ENCODE measurements around the gene TMEM161B.
"Not testable (repeated sequence)": the region's sequence is repeated elsewhere in the genome, so short reads cannot be mapped to it uniquely, and the experiment has no call there.

The TMEM161B gene

DNA sequence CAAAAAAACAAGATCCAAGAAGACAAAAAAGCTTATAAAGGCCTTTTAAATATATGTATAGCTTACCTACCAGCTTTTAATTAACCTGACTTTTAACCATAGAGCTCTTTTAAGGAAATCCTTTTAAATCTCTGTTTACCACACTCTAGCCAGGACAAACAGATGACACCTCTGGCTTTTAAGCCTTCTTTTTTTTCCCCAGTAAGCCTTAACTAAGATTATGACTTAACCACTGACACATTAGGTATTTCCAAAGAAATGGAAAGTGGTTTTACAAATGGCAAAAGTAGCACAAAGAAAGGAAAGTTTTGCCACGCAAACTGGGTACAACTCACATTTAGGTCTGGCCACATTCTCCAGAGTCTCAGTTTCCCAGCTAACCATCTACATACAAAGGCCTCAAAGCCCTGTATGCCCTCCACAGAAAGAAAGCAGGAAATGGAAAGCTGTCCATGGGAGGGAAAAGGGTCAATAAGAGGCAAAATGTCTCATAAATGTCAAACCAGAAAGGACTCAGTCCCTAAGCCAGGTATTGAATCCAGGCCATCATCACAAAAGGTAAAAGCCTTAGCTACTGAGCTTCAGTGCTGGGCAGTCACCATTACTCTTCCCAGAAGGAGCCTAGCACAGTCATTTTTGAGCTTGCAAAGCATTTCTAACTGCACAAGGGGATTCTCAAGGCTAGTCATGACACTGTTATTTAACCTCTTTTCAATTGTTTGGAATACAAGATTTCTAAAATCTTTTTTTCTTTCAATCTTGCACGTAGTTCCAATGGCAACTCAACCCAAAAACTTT lies 19.7 kb downstream of the TMEM161B start:
- no peak for DNase-seq (ENCODE audit: low spot score)

DNA sequence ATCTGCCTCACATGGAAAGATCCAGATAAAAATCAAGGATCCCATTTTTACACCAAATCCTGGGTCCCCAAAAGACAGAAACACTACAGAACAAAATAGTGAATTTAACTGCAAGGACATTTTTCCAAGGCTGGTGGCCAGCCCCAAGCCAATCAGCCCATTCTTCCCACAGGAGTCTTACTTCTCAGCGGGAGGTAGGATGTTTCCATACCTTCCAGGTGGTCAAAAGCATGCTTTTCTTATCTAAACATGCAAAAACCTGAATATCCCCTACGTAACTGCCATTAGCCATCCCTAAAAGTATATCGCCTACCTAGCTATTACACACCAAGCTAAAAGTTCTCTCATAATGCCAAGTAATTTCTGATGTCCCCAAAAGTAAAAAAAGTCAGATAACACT lies 20.6 kb downstream of the TMEM161B start:
- DNase-seq (ENCODE audit: low spot score) = no peak

DNA sequence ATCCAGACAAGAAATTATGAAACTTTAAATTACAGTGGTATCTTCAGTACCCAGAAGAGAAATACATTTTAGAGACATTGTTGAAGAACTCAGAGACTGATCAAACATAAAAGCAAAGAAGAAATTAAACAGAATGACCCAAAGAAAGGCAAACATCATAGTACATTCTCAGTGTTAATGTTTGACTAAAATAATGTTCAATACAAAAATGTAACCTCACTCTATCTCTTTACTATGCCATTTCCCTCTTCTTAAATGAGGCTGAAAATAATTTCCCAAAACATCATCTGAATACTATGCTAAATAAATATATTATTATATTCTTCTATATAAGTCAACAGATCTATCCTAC lies 22.8 kb downstream of the TMEM161B start:
- no peak for DNase-seq (ENCODE audit: low spot score)

DNA sequence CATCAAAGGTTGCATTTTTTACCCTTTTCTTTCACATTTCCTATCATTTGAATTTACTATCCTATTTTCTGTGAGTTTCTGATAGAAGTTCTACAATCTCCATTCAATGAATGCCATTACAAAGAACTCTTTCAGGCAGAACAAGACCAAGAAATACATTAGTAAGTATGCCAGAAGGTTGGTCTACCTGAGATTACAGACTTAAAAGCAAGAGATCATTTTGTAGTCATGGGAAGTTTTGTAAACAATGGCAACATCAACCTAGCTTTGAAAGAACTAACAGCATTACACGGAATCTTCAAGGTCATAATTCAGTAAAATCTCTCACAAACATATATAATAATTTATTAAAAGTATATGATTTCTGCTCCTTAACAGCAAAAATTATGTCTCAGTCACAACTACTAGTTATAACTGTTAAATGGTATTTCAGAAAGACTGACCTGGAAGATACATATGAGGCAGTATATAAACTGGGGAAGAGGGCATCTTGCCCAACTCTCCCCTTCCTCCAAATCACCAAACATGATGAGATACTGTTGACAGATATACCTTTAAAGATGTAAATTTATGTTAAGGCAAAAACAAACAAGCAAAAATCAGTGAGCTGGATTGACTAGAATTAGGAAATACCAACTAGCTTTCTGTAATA lies 23.3 kb downstream of the TMEM161B start:
- DNase-seq (ENCODE audit: low spot score) = no peak

DNA sequence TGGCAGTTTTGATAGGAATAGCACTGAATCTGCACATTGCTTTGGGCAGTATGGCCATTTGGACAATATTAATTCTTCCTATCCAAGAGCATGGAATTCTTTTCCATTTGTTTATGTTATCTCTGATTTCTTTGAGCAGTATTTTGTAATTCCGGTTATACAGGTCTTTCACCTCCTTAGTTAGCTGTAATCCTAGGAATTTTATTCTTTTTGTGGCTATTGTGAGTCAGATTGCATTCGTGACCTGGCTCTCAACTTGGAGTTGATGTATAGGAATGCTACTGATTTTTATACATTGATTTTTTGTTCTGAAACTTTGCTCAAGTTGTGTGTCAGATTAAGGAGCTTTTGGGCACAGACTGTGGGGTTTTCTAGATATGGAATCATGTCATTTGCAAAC lies 24.0 kb downstream of the TMEM161B start:
- DNase-seq (ENCODE audit: low spot score) = no peak

DNA sequence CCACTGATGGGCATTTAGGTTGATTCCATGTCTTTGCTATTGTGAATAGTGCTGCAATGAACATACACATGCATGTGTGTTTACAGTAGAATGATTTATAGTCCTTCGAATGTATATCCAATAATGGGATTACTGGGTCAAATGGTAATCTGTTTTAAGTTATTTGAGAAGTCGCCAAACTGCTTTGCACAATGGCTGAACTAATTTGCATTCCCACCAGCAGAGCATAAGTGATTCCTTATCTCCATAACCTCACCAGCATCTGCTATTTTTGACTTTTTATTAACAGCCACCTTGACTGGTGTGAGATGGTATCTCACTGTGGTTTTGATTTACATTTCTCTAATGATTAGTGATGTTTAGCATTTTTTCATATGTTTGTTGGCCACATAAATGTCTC lies 25.2 kb downstream of the TMEM161B start:
- not testable (repeated sequence) for DNase-seq (ENCODE audit: low spot score)

DNA sequence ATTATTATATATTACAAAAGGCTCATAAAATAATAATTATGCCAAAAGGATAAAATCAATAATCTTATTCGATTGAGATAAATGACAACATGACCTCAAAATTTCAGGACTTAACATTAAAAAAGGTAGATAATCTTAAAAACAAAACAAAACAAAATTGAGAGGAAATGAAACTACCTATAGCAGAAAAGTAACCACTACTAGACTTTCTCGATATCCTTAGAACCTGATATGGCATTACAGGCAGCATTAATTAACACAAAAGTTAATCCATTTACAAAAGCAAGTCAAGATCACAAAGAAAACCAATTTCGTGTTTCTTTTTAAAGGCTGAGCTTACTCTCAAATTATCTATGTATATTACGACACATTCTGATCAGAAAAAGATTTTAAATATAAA lies 29.9 kb downstream of the TMEM161B start:
- no peak for DNase-seq (ENCODE audit: low spot score)

DNA sequence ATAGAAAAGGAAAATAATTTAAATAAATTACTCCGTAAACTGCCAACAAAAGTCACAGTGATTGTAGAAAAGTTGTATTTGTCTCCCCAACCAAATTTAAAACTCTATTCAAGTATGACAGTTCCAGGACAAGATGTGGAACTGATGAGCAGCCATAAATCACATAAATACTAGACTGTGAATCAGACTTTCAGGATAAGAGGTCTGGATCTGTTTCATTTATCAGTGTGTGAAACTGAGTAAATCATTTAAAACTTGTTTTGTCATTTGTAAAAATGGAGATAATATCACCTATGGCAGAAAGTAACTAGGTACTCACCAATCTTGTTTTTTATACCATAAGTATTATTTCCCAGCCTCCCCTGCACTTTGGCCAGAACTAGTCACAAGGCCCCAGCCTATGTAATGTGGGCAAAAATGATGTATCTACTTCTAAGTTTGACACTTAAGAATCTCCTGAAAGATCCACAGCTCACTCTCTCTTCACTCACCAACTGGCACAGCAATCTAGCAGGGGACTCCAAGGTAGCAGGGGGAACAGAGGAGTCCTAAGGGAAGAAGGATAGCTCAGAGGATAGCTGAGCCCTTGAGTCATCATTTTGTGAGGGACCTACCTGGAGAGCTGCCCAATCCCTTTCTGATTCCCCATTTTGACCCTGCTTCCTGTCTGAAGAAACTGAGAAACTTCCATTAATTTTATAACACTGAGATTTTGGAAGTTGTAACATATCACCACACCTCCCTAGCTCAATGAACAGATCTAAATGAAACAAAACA lies 31.6 kb downstream of the TMEM161B start:
- no peak for DNase-seq (ENCODE audit: low spot score)

DNA sequence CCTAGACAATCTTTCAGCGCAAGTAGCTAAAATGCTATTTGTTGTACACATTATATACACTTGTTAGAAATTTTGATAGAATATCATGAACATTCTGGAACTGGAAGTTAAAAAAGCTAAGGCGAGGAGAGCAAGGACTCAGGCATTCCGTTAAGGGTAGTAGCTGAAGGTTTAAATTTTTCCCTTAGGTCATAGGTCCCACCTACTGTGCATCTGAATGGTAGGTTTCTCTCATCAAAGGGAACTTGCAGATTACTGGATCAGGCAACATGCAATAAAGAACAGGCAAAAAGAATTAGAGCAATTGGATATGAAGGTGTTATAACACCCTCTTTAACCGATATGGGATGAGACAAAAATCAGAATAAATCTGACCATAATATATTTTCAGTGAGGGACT lies 32.8 kb downstream of the TMEM161B start:
- no peak for DNase-seq (ENCODE audit: low spot score)

DNA sequence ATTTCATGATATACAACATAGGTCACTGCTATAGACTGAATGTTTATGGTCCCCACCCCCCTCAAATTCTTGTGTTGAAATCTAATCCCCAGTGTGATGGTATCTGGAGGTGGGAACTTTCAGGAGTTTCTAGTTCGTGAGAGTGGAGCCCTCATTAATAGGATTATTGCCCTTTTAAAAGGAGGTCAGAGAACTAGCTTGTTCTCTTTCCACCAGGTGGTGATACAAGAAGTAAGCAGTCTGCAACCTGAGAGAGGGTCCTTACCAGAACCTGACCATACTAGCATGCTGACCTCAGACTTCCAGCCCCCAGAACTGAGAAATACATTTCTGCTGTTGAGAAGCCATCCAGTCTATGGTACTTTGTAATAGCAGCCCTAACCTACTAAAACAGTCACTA lies 33.3 kb downstream of the TMEM161B start:
- no peak for DNase-seq (ENCODE audit: low spot score)

DNA sequence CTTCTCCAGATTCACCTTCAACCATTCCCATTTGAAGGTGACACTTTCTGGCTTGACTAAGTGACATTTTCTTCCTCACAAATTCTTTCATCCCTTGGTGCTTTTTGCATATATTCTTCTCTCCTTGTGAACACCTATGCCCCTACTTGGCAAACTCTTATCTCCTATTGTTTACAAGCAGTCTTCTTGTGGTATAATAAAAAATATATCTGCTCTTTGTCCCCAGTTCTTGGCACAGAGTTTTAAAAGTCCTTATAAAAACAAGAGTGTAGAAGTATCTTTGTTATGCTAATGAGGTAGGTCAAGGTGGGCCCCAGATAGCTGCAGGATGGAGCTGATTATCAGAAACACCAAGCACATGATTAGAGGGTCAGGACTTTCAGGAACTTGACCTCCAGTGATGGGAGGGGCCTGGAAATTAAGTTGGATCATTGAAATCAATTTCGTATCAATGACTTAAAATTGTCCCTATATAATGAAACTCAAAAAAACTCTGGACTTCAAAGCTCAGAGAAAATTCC lies 38.0 kb downstream of the TMEM161B start:
- DNase-seq (ENCODE audit: low spot score) = no peak

DNA sequence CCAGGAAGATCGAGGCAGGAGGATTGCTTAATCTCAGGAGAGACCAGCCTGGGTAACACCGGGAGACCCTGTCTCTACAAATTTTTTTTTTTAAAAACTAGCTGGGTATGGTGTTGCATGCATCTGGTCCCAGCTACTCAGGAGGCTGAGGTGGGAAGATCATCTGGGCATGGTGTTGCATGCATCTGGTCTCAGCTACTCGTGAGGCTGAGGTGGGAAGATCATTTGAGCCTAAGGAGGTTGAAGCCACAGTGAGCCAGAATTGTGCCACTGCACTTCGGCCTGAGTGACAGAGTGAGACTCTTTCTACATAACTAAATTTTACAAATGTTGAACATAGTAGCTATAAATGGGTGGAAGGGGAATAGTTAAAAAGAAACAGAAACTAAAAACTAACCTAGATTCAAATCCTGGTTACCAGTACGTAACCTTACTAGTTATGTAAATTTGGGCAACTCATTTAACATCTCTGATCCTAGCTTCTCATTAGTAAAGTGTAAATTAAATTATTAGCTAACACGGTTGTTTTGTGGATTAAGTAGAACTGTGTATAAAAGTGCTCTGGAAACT lies 41.7 kb downstream of the TMEM161B start:
- no peak for DNase-seq (ENCODE audit: low spot score)

DNA sequence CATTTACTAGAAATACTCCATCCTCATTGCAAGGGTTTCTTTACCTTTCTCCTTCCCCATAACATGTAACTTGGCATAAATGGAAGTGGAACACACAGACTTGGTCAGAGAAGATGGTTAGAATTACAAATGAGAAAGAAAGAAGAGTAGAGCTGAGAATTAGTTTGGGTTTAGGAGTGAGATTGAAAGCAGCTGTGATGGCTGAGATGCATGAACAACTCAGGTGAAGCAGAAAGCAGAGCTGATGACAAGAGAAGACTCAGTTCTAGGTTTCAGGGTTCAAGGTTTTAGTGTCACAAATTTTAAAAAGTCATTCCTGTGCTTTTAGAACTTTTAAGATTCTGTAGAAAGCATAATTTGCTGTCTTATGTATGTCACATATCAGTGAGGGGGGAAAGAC lies 54.0 kb downstream of the TMEM161B start:
- no peak for DNase-seq (ENCODE audit: low spot score)

DNA sequence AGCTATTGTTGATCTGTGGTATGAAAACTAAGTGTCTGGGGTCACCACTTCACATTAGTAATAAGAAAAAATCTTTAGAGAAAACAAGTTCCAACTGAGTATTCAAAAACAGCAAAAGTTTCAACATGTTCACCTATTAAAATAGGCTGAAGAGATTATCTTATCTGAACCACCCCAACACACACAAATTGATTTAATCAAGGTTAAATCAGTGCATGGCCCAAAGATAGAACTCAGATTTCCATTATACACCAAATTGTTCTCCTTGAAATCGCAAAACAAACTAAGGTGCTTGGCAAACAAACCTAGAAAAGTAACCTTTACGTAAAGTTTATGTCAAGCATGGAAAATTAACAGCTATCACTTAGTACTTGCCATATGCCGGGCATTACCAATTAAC lies 61.1 kb downstream of the TMEM161B start:
- no peak for DNase-seq (ENCODE audit: low spot score)

DNA sequence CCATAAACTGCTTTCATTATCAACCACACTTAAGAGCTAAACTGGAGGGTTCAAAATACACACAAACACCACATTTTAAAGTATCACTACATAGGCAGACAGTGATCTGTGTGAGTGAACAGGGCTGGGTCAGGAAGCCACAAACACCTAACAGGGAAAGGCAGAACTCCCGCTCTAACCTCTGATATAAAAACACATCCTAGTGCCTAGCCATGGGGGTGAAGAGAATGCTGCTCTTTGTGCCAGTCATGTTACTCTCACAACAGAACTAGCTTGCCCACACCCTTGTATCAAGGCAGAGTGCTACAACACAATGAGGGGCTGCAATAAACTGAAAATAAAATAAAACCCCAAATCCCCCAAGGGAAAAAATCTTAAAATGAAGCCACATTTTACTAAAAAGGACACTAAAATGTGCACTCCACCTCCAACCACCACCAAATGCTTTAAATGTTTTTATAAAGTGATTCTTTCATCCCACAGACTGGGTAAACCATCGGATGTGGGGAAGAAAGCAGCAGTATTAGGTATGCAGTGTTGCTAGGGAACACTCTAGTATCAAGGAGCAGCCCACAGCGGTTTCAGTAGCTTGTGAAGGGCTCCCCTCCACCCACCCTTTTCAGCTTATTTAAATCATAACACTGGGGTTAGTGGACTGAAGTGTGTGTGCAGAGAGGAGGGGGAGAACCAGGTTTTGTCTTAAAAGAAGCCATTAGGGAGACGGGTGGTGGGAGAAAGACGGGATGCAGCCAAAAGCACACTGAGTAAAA lies 64.5 kb downstream of the TMEM161B start:
- DNase-seq (ENCODE audit: low spot score) = peak; percentile 61

DNA sequence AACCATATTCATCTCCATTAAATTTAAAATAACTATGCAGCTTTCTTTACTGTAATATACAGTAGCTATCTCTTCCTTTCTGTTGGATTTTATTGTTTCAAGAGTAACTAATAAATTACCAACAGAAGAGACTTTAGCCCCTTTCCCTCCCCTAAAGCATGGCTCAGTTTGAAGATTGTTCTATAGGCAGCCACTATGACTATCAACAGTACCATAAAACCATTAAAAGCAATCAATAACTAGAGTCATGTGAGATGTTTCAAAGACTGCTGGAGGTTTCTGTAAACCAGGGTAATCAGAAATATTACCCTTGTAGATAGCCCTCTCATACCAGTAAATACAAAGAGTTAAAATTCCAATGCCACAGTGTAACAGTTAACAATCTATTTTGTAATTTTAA lies 73.0 kb downstream of the TMEM161B start:
- no peak for DNase-seq (ENCODE audit: low spot score)

DNA sequence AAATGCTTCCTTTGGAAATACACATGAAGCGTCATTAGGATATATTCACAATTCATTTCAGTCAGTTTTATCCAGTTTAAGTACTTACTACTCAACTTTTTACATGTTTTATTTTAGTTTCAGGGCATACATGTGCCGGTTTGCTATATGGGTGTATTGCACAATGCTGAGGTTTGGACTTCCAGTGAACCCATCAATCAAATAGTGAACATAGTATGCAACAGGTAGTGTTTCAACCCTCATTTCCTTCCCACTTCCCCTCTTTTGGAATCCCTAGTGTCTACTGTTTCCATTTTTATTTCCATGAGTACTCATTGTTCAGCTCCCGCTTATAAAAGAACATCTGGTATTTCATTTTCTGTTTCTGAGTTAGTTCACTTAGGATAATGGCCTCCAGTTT lies 74.7 kb downstream of the TMEM161B start:
- no peak for DNase-seq (ENCODE audit: low spot score)

DNA sequence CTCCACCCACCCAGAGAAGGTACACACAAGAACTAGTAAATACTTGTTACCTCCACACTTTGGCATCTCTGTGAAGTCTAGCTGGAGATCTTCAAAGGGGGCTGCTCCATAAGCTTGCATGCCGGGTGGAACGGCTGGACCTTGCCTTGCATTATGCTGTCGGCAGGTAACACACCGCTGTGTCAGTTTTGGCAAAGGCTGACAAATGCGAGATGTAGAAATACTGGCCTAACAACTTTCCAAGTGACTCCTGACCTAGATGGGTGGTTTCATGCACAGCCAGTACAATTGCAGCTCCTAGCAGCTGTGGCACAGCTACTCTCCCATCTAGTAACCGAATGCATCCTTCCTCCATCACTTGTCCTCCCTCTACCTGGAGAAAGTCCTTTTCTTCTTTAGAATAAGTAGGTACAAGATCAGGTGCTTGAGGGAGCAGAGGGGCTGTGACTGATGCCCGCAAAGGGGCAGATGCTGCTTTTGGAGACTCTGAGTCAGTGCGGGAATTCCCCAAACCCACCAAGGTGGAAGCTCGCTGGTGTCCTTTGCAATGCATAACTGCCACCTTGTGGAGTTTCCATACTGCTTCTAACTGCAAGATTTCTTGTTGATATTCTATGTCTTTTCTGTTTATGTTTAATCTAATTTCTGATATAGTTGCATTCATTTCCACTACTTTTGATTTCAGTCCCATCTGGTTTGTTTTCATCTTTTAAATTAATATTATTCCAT lies 78.4 kb downstream of the TMEM161B start:
- peak; percentile 5 for DNase-seq (ENCODE audit: low spot score)

DNA sequence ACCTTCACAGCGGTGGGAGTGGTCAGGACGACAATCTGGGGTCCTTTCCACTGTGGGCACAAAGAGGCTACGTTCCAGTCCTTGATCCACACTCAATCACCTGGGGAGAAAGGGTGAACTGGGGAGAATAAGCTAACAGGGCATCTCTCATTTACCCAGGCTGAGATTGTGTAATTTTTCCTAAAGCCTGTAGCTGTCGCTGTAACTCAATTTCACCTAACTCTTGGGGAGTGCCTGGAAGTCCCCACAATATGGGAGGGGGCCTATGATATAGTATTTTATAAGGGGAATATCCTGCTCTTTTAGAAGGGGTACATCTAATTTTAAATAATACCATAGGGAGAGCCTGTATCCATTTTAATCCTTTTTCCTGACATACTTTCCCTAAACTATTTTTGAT lies 79.2 kb downstream of the TMEM161B start:
- not testable (repeated sequence) for DNase-seq (ENCODE audit: low spot score)

DNA sequence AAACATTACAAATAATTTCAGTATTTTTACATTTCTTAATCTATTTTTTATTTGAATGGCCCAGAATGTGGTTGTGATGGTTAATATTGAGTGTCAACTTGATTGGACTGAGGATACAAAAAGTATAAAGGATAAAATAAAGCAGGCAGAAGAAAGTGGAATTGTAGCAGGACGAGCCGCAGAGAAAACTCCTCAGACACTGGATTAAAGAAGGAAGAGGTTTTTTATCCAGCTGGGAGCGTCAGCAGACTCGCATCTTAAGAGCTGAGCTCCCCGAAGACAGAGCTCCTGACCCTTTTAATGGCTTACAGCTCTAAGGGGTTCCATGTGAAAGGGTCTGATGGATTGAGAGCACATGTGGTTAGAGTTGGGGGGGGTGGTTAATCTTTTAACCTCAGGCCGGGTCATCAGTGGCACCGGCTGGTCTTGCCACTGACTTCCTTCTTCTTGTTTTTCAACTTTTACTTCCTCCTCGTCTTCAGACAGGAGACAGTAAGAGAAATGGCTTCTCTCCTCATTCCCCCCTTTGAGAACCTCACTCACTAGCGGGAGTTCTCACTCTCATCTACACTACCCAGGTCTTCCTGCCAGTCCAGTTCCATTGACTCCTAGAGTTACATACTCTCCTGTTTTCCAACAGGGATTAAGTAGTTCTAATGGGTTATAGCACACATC lies 80.0 kb downstream of the TMEM161B start:
- DNase-seq (ENCODE audit: low spot score) = no peak

DNA sequence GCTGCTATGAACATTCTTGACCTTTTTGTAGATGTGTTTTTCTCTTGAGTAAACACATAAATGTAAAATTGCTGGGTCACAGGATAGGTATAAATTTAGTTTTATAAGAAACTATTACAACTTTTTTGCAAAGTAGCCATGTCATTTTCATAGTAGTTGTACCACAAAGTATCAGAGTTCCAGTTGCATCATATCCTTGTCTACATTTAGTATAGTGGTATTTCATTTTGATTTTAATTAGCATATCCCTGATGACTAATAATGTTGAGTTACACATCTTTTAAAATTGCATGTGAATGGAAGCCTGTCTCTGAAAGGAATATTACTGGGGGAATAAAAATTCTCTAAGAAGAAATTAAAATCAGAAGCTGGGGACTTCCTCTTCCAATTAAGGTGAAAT lies 85.4 kb downstream of the TMEM161B start:
- no peak for DNase-seq (ENCODE audit: low spot score)
